Pancreas (tissue), 10 donors: ENCODE results near the gene NR5A1. TPM values are rescaled to one million over a fixed set of nuclear protein-coding genes. Genes with fewer than 3 reads are reported as not detected.

Experiments
- ATAC-seq, 4 donors: fragments of 200-7000 bp; cut with Tn5 transposase; one replicate each; pipeline versions ENCODE4 v1.8.0 to v1.9.1; 2020; ENCODE audit warnings: mild to moderate bottlenecking in 4 of 4, moderate library complexity in 4 of 4
- DNase-seq, 6 donors: peaks; one replicate each; pipeline ENCODE4 v3.0.0-alpha.2; 2020
- FAIRE-seq: peaks from 2 replicates; lab custom pipeline; 2012; peaks lifted over from hg19 to GRCh38; lab: Jason Lieb, UNC
- H3K27ac ChIP-seq, 4 donors: fragments of 200-600 bp; sonication (generic); 1 replicate in 3 of 4; 2 replicates in 1 of 4; pipeline versions ENCODE4 v1.5.0 to v1.8.0; 2020
- H3K27me3 ChIP-seq, 4 donors: fragments of 200-600 bp; one replicate each; pipeline ENCODE4 v1.8.0; 2021
- H3K36me3 ChIP-seq, 3 donors: fragments of 200-600 bp; sonication (generic) in 1 of 3; one replicate each; pipeline versions ENCODE4 v1.5.0 to v1.8.0; 2020 to 2021
- H3K4me1 ChIP-seq, 3 donors: fragments of 200-600 bp; one replicate each; pipeline ENCODE4 v1.8.0; 2021
- H3K4me3 ChIP-seq, 4 donors: fragments of 200-600 bp; sonication (generic) in 2 of 4; one replicate each; pipeline versions ENCODE4 v1.5.0 to v1.8.0; 2020 to 2021
- H3K9me3 ChIP-seq, 4 donors: fragments of 200-600 bp; one replicate each; pipeline ENCODE4 v1.8.0; 2021
- WGBS, 2 donors: extraction: QIAGEN DNeasy Blood & Tissue Kit; methylation state at CpG; one replicate each; pipeline ENCODE4 v1.1.7; 2013; 5-methylcytosine and 5-hydroxymethylcytosine counted together
- intact Hi-C, 3 donors: fragments of 100-400 bp; cut with DNase I; formaldehyde crosslinking; loops; one replicate each; pipeline versions ENCODE4 v1.11.1 to v1.14.2; 2022
- polyA plus RNA-seq, 2 donors: library from polyadenylated mRNA; stranded (reverse); fragments of 200-250 nt; gene quantifications; one replicate each; pipeline ENCODE4 v1.2.3, GENCODE V29; 2013
- total RNA-seq, 6 donors: library from RNA; stranded (reverse); fragmentation: NEBNext Ultra II Directional in 4 of 6; extraction: Animal tissue kit (Norgen Biotek cat#: 25700) in 4 of 6; gene quantifications; one replicate each; pipeline versions ENCODE4 v1.2.1 to v1.2.4, GENCODE V29; 2021 to 2023
- TF ChIP-seq, protein P1 (sequence below), 4 donors: fragments of 200-600 bp; sonication (generic) in 3 of 4; IDR thresholded peaks; one replicate each; pipeline versions ENCODE4 v1.5.0 to v1.8.0; 2021; ENCODE audit warnings: antibody characterized with exemption in 4 of 4
- donor health status: healthy with polysubstance abuse.
- donor health status: DM: no; HTN: no; CAD: no; lungs with moderate emphysema.
- donor health status: DM: no; HTN: no; CAD: no.
- donor health status: control.
- donor health status: control.
- donor health status: Bipolar disorder and iron deficiency.
- donor health status: DM: yes; HTN: yes; CAD: no.
- donor health status: DM: no; HTN: no; CAD: no.
- donor health status: DM: no; HTN: no; CAD: no.
- donor health status: DM: yes; HTN: yes; CAD: no.

The NR5A1 gene
- total and polyA plus RNA-seq, 8 donors = 0.05 to 0.28 TPM; not detected in 6

DNA sequence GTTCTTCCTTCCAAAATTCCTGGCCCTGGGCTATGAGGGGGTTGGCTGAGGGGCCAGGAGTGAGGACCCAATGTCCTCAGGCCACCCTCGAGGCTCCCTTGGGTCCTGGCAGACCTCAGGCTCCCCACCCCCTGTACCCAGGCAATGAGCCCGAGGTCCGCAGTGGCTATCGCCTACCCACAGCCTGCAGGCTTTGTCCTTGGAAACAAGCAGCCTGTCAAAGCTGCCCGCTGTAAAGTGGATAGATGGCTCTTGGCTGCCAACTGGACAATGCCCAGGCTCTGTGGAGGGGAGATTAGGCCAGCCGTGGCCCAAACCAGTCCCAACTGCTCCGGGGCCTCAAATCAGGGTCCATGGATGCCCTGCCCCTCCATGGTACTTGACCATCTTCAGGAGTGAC is 59.2 kb downstream of the NR5A1 start:
- Histone ChIP-seq H3K36me3 (no peaks in the 10 kb centered on the region), H3K4me1 (no peaks in the 10 kb centered on the region), H3K9me3 (no peaks in the 10 kb centered on the region), H3K27ac (no peak overlapping the region), H3K27me3 (peaks cover 0 to 3% (median 0%) of the 10 kb centered on the region in 4 donors), H3K4me3 (no peak overlapping the region)
- 23 to 32% methylated on average over 7 of the region's 7 CpGs for WGBS, 2 donors
- TF ChIP-seq, protein P1, sequence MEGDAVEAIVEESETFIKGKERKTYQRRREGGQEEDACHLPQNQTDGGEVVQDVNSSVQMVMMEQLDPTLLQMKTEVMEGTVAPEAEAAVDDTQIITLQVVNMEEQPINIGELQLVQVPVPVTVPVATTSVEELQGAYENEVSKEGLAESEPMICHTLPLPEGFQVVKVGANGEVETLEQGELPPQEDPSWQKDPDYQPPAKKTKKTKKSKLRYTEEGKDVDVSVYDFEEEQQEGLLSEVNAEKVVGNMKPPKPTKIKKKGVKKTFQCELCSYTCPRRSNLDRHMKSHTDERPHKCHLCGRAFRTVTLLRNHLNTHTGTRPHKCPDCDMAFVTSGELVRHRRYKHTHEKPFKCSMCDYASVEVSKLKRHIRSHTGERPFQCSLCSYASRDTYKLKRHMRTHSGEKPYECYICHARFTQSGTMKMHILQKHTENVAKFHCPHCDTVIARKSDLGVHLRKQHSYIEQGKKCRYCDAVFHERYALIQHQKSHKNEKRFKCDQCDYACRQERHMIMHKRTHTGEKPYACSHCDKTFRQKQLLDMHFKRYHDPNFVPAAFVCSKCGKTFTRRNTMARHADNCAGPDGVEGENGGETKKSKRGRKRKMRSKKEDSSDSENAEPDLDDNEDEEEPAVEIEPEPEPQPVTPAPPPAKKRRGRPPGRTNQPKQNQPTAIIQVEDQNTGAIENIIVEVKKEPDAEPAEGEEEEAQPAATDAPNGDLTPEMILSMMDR (IDR thresholded peaks at IDR 0.05) = no peak
- peak in 3 of 4 donors; percentile 67 to 83 (median 73) for ATAC-seq
- FAIRE-seq = no peak
- intact Hi-C loops = no loop called here
- DNase-seq = peak in 4 of 6 donors; percentile 17 to 72 (median 46)

DNA sequence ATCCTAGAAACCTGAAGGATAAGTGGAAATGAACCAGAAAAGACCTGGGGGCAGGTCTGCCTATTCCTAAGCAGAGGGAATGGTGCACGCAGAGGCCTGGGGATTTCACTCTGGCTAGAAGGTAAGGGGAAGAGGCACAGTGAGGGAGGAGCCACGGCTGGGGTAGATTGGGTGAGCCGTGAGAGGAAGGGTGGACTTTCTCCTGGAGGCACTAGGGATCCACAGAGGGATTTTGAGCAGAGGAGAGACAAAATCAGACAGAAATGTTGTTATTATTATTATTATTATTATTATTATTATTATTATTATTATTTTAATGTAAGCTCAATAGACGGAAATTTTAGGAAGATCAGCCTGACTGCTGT is 59.9 kb downstream of the NR5A1 start:
- DNase-seq (peak in 1 of 6 donors; percentile 19), FAIRE-seq (no peak), ATAC-seq (no peak)
- H3K27me3 ChIP-seq = no peaks in the 10 kb centered on the region
- H3K4me1 ChIP-seq = no peaks in the 10 kb centered on the region
- intact Hi-C loops = no loop called here
- WGBS, 2 donors = 73 to 79% methylated on average over 4 of the region's 4 CpGs
- no peak overlapping the region for H3K4me3 ChIP-seq
- no peaks in the 10 kb centered on the region for H3K36me3 ChIP-seq
- TF ChIP-seq, protein P1 (IDR thresholded peaks at IDR 0.05) = no peak
- H3K9me3 ChIP-seq = no peaks in the 10 kb centered on the region
- no peak overlapping the region for H3K27ac ChIP-seq

DNA sequence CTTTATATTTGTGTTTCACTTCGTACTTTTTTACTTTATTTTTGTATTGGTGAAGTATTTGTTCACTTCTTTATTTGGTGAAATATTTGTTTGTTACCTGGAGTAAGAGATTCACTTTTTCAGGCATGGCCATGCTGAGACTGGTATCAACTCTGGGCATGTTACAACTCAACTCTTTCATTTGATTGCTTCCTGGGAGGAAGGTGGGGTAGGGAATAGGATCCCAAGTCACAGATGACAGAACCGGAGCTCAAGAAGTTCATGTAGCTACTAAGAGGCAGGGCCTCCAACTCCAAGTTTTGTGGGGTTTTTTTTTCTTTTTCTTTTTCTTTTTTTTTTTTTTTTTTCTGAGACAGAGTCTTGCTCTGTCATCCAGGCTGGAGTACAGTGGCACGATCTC is 63.0 kb downstream of the NR5A1 start:
- TF ChIP-seq, protein P1 (IDR thresholded peaks at IDR 0.05) = no peak
- Histone ChIP-seq H3K27ac (no peak overlapping the region), H3K4me1 (no peaks in the 10 kb centered on the region), H3K27me3 (no peaks in the 10 kb centered on the region), H3K36me3 (no peaks in the 10 kb centered on the region), H3K4me3 (no peak overlapping the region), H3K9me3 (no peaks in the 10 kb centered on the region)
- FAIRE-seq = no peak
- DNase-seq = no peak
- no peak for ATAC-seq
- intact Hi-C loops = no loop called here
- WGBS, 2 donors = 77 to 91% methylated on average over 3 of the region's 3 CpGs

DNA sequence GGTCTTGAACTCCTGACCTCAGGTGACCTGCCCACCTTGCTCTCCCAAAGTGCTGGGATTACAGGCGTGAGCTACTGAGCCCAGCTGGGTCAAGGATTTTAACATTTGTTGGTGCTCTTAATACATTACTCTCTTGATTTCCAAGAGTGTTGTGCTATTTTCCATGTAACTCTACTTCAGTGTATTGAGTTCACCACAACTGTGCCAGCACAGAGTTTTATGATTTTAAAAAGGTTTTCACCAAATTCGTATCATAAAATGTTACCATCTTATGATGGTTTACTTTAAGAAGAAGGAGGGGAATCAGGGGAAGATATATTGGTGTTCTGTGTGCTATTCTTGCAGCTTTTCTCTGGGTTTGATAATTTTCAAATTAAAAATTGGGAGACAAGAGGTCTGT is 63.6 kb downstream of the NR5A1 start:
- WGBS, 2 donors = 69 to 78% methylated on average over 2 of the region's 2 CpGs
- Histone ChIP-seq H3K27ac (no peak overlapping the region), H3K36me3 (no peaks in the 10 kb centered on the region), H3K4me3 (no peak overlapping the region), H3K27me3 (no peaks in the 10 kb centered on the region), H3K4me1 (no peaks in the 10 kb centered on the region), H3K9me3 (no peaks in the 10 kb centered on the region)
- intact Hi-C loops = no loop called here
- TF ChIP-seq, protein P1 (IDR thresholded peaks at IDR 0.05) = no peak
- no peak for ATAC-seq
- no peak for FAIRE-seq
- DNase-seq = peak in 1 of 6 donors; percentile 1

DNA sequence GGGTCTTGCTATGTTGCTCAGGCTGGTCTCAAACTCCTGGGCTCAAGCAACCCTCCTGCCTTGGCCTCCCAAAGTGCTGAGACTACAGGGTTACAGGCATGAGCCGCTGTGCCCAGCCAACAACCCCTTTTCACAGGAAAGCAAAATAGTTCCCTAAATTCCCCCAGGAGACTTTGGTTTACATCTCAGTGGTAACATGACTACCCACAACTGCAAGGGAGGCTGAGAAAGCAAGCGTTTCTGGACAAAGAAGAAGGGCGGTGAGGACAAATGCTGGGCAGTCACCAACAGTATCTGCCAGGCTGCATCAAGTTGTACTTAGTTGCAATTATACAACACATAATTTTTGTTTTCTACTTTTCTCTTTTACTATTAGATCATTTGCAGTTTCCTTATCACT is 64.4 kb downstream of the NR5A1 start:
- peak in 1 of 6 donors; percentile 3 for DNase-seq
- intact Hi-C loops = no loop called here
- ATAC-seq = no peak

More for the DNA sequence above, 64.4 kb downstream of the NR5A1 start:
- Histone ChIP-seq H3K27ac (no peak overlapping the region), H3K36me3 (no peaks in the 10 kb centered on the region), H3K9me3 (no peaks in the 10 kb centered on the region), H3K27me3 (no peaks in the 10 kb centered on the region), H3K4me1 (no peaks in the 10 kb centered on the region), H3K4me3 (no peak overlapping the region)
- TF ChIP-seq, protein P1 (IDR thresholded peaks at IDR 0.05) = no peak
- FAIRE-seq = no peak
- 70 to 73% methylated on average over 3 of the region's 3 CpGs for WGBS, 2 donors
